OCI-LY3 (cell line): ENCODE results near the gene NPC1L1.

Source experiments
- CTCF ChIP-seq: fragments of 200-600, 300-600 bp; sonication (generic); IDR thresholded peaks from 2 replicates; pipeline ENCODE4 v1.5.1; 2014; ENCODE audit warnings: antibody characterized with exemption, low read length, low read depth
- EZH2phosphoT487 ChIP-seq: fragments of 200-600 bp; shearing (Covaris generic); IDR thresholded peaks from 2 replicates; pipeline ENCODE4 v1.6.1; 2018; ENCODE audit warnings: antibody characterized with exemption, mixed run types, low read depth

GRCh38 chr7:44561481-44561880 is 20.4 kb upstream of the NPC1L1 start:
- TF ChIP-seq CTCF (no peak), EZH2phosphoT487 (no peak)
